SK-N-MC (cell line): ENCODE data around the gene LRRC70.
"Not testable (repeated sequence)": the region's sequence is repeated elsewhere in the genome, so short reads cannot be mapped to it uniquely, and the experiment has no call there.

Source experiments
- DNase-seq: peaks from one replicate; pipeline ENCODE4 v3.0.0-alpha.2; 2011; ENCODE audit warnings: low read depth, low spot score
- H3K27ac ChIP-seq: fragments of 200-600 bp; sonication (generic); 2 replicates; pipeline ENCODE4 v1.5.1; 2016; ENCODE audit warnings: mixed run types
- H3K36me3 ChIP-seq: fragments of 200-600 bp; sonication (generic); 2 replicates; pipeline ENCODE4 v1.6.1; 2017; ENCODE audit warnings: antibody characterized with exemption, low read length, mixed read lengths; ENCODE audit not compliant: insufficient read depth
- H3K4me3 ChIP-seq: fragments of 200-600 bp; sonication (generic); 2 replicates; pipeline ENCODE4 v1.5.1; 2016
- H3K9ac ChIP-seq: fragments of 200-600 bp; sonication (generic); 2 replicates; pipeline ENCODE4 v1.8.0; 2017; ENCODE audit warnings: mixed run types, mixed read lengths; ENCODE audit not compliant: insufficient read length
- H3K9me3 ChIP-seq: fragments of 200-600 bp; sonication (generic); 2 replicates; pipeline ENCODE4 v1.6.1; 2017; ENCODE audit warnings: low read depth, mild to moderate bottlenecking, antibody characterized with exemption, low read length, moderate library complexity, mixed read lengths
- EZH2 ChIP-seq: fragments of 200-600 bp; sonication (generic); IDR thresholded peaks from one replicate; pipeline ENCODE4 v1.6.1; 2017; ENCODE audit warnings: antibody characterized with exemption
- FOXP2 ChIP-seq: optimal IDR thresholded peaks from 2 replicates; pipeline ENCODE3; 2011; ENCODE audit warnings: mild to moderate bottlenecking, moderate library complexity; ENCODE audit not compliant: insufficient read depth; ENCODE audit errors: extremely low read length, control extremely low read depth
- POLR2AphosphoS5 ChIP-seq: IDR thresholded peaks from 2 replicates; pipeline ENCODE4 v1.6.1; 2012; ENCODE audit warnings: mild to moderate bottlenecking, low read depth, low read length, borderline replicate concordance

Gene LRRC70

DNA sequence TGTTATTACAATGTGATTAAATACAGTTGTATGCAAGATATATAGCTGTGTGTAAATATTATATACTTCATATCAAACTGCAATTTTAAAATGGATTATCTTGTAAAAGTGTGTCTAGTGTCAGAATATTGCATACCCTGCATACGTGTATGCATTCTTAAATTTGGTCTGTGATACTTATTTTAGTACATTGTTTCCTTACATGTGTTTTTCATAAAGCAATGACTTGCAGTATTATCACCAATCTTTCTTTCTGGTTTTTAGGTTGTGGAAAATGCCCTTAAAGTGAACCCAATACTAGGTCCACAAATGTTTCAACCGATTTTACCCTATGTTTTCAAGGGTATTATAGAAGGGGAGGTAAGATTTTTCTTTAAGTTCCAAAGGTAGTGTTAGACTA lies 28.5 kb upstream of the LRRC70 start:
- DNase-seq, result no peak
- Histone ChIP-seq H3K4me3 (no peak overlapping the region), H3K9me3 (no peaks in the 10 kb centered on the region), H3K27ac (no peak overlapping the region), H3K9ac (no peak overlapping the region), H3K36me3 (peaks cover 8% of the 10 kb centered on the region)
- no peak for TF ChIP-seq FOXP2
- no peak for TF ChIP-seq POLR2AphosphoS5
- TF ChIP-seq EZH2, result no peak

DNA sequence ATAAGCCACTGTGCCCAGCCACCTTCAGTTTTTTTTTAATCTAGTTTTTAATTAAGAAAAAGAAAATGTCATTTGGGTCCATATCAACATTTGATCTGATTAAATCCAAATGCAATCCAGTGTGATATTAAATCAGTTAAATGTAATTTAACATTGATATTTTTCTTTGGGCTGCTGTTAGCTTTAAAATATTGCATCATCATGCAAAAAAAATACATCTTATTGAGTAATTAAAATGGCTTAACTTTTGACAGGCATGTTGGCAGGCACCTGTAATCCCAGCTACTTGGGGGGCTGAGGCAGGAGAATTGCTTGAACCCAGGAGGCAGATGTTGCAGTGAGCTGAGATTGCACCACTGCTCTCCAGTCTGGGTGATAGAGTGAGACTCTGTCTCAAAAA lies 22.7 kb upstream of the LRRC70 start:
- H3K4me3 ChIP-seq, result no peak overlapping the region
- H3K9ac ChIP-seq, result no peak overlapping the region
- H3K9me3 ChIP-seq, result no peaks in the 10 kb centered on the region
- DNase-seq, result no peak
- H3K27ac ChIP-seq, result no peak overlapping the region
- TF ChIP-seq FOXP2, result no peak
- TF ChIP-seq POLR2AphosphoS5, result no peak
- no peak for TF ChIP-seq EZH2
- H3K36me3 ChIP-seq, result peaks cover 12% of the 10 kb centered on the region

DNA sequence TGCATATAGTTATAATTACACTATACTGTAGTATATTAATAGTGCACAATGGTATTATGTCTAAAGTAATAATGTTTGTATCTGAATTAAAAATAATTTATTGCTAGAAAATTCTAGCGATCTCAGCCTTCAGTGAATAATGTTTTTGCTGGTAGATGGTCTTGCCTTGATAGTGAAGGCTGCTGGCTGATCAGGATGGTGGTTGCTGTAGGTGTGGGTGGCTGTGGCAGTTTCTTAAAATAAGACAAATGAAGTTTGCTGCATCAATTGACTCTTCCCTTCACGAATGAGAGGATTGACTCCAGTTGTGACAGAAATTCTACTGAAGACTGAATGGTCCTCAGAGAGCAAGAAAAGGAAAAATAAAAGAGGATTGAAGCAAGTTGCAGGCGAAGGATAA lies 19.7 kb upstream of the LRRC70 start:
- Histone ChIP-seq H3K27ac (no peak overlapping the region), H3K9me3 (no peaks in the 10 kb centered on the region), H3K4me3 (no peak overlapping the region), H3K9ac (no peak overlapping the region), H3K36me3 (peaks cover 9% of the 10 kb centered on the region)
- TF ChIP-seq EZH2, result no peak
- no peak for TF ChIP-seq FOXP2
- DNase-seq, result no peak

DNA sequence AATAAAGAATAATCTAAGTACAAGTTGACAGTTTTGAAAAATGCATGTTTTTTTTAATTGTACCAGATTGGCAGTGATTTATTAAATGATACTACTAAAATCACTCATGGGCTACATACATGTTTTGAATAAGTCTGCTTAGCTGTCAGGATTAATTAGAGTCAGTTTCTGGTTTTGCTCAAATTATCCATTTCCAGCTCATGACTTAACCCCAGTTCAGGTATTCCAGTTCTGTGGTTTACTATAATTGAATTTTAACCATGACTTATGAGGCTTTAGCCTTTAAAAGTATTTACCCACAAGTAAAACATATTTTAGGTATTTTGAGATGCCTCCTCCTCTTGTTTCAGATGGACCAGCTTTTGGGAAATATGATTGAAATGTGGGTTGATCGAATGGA lies 17.8 kb upstream of the LRRC70 start:
- DNase-seq, result no peak
- TF ChIP-seq FOXP2 (no peak), POLR2AphosphoS5 (no peak), EZH2 (no peak)
- Histone ChIP-seq H3K27ac (no peak overlapping the region), H3K9me3 (no peaks in the 10 kb centered on the region), H3K9ac (no peak overlapping the region), H3K4me3 (no peak overlapping the region), H3K36me3 (peaks cover 8% of the 10 kb centered on the region; the same call in 1 of the 2 replicates)

DNA sequence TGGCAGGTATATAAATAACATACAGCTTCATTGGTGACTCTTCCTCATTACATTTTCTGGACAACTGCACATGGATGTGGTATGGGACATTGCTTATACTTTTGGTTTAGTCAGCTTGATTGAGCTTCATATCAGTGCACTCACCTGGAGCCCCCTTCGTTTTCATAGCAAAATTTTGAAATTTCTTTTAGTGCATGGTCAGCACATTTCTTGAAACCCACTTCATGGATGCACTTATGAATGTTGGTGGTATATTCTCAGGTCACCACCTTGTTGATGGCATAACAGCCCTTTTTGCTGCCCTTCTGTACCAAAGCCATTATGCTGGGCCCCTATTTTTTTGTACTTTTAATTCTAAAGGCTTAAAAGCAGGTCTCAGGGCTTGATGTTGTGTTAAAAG lies 16.7 kb upstream of the LRRC70 start:
- TF ChIP-seq EZH2 (no peak), FOXP2 (no peak), POLR2AphosphoS5 (no peak)
- H3K36me3 ChIP-seq, result peaks cover 16% of the 10 kb centered on the region; the same call in 1 of the 2 replicates
- H3K27ac ChIP-seq, result no peak overlapping the region
- DNase-seq, result no peak
- no peaks in the 10 kb centered on the region for H3K9me3 ChIP-seq
- no peak overlapping the region for H3K9ac ChIP-seq
- no peak overlapping the region for H3K4me3 ChIP-seq

DNA sequence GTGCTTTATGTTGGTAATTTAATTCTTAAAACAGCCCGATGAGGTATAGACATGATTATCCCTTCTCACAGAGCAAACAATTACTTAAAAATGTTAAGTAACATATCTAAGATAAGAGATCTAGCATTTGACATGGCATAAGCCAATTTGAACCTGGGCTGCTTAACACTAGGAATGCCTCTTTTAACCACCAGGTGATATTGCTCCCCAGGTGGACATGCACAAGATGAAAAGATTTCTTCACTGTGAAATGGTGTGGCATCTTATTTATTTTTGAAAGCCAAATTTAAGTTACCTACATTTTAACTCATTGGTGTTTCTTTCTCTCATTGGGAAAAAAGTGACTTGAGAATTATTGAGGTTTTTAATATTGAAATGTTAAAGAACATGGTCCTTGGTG lies 15.8 kb upstream of the LRRC70 start:
- Histone ChIP-seq H3K4me3 (no peak overlapping the region), H3K9ac (no peak overlapping the region), H3K36me3 (peaks cover 18% of the 10 kb centered on the region; the same call in 1 of the 2 replicates), H3K9me3 (no peaks in the 10 kb centered on the region), H3K27ac (no peak overlapping the region)
- no peak for DNase-seq
- no peak for TF ChIP-seq POLR2AphosphoS5
- TF ChIP-seq FOXP2, result no peak
- TF ChIP-seq EZH2, result no peak

DNA sequence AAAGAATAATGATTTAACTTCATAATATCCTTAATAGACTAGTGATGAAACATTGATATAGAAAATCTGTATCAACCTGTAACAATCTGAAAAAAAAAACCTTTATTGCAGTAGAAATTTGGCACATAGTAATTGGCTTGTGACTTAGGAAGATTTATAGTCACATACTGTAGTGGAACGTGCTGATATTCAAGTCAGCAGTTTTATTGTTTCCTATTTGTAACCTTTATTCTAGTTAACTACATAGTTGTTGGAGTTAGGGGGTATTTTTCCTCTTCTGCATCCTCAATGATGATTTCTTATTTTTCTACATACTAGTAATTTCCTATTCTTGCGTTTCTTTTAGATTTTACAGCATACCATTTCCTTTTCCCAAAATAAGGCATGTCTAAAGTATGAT lies 14.5 kb upstream of the LRRC70 start:
- H3K9me3 ChIP-seq, result no peaks in the 10 kb centered on the region
- no peak overlapping the region for H3K9ac ChIP-seq
- no peak overlapping the region for H3K4me3 ChIP-seq
- H3K36me3 ChIP-seq, result peaks cover 15% of the 10 kb centered on the region; the same call in 1 of the 2 replicates
- TF ChIP-seq EZH2 (no peak), FOXP2 (no peak)
- H3K27ac ChIP-seq, result no peak overlapping the region
- no peak for DNase-seq

DNA sequence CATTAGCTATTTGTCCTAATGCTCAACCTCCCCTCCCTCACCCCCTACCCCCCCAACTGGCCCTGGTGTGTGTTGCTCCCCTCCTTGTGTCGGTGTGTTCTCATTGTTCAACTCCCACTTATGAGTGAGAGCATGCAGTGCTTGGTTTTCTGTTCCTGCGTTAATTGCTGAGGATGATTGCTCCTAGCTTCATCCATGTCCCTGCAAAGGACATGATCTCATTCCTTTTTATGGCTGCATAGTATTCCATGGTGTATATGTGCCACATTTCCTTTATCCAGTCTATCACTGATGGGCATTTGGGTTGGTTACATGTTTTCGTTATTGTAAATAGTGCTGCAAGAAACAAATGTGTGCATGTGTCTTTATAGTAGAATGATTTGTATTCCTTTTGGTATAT lies 12.9 kb upstream of the LRRC70 start:
- DNase-seq, H3K27ac ChIP-seq, H3K9me3 ChIP-seq, H3K4me3 ChIP-seq, H3K9ac ChIP-seq: not testable (repeated sequence)
- H3K36me3 ChIP-seq, result peaks cover 14% of the 10 kb centered on the region; the same call in 1 of the 2 replicates

DNA sequence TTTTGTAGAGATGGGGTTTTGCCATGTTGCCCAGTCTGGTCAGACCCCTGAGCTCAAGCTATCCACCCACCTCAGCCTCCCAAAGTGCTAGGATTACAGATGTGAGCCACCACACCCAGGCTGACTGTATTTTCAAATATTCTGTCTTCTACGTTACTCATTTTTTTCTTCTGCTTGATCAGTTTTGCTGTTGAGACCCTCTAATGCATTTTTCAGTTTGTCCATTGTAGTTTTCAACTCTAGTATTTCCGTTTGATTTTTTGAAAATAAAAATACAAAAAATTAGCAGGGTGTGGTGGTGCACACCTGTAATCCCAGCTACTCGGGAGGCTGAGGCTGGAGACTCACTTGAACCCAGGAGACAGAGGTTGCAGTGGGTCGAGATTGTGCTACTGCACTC lies 10.5 kb upstream of the LRRC70 start:
- peaks cover 14% of the 10 kb centered on the region; the same call in 1 of the 2 replicates for H3K36me3 ChIP-seq
- DNase-seq, result no peak
- no peak overlapping the region for H3K9ac ChIP-seq
- H3K9me3 ChIP-seq, result no peaks in the 10 kb centered on the region
- no peak for TF ChIP-seq FOXP2
- TF ChIP-seq POLR2AphosphoS5, result no peak
- TF ChIP-seq EZH2, result no peak
- H3K4me3 ChIP-seq, result no peak overlapping the region
- no peak overlapping the region for H3K27ac ChIP-seq

DNA sequence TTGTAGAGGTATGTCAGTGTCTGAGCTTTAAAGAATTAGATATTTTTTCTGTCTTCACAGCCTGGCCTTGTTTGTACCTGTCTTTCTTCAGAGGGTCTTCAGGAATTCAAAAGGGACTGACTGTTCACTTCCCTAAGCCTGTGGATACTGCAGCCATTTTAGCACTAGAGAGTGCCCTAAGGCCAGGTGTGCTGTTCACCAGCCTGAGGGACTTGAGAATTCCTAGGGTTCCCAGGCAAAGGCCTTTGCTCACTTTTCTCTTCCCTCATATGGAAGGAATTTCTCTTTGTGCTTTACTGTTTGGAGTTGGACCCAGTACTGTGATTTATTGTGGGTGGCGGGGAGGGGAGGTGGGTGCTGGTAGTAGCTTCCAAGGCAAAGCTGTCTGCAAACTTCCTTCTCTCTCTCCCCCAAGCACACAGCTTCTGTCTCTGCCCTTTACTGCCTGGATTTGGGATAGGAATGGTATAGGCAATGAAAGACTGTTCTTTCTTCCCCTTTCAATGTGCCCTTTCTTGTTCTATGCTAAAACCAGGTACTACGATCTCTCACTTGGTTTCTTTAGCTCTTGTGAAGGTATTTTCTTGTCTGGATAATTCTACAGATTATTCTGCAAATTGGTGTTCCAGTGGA lies 9.7 kb upstream of the LRRC70 start:
- TF ChIP-seq EZH2 (no peak), POLR2AphosphoS5 (no peak), FOXP2 (no peak)
- peaks cover 14% of the 10 kb centered on the region; the same call in 1 of the 2 replicates for H3K36me3 ChIP-seq
- DNase-seq, result no peak
- no peak overlapping the region for H3K9ac ChIP-seq
- no peak overlapping the region for H3K4me3 ChIP-seq
- H3K27ac ChIP-seq, result no peak overlapping the region
- no peaks in the 10 kb centered on the region for H3K9me3 ChIP-seq
